H9 (cell line): ENCODE measurements around the gene PRR7. TPM values are rescaled to one million over a fixed set of nuclear protein-coding genes. Genes with fewer than 3 reads are reported as not detected.
A peak's percentile ranks its signal among the peaks of the same experiment; 100 is the strongest.

Experiments used
- DNase-seq: peaks from one replicate; pipeline ENCODE4 v3.0.0-alpha.2; 2017
- H2AFZ ChIP-seq: one replicate; pipeline ENCODE4 v1.6.1; 2013; ENCODE audit warnings: mild to moderate bottlenecking, low read length, control low read depth, moderate library complexity
- H2AK5ac ChIP-seq: 2 replicates; pipeline ENCODE4 v1.6.1; 2013; ENCODE audit warnings: low read length, control low read depth, mixed read lengths; ENCODE audit not compliant: insufficient read length
- H2BK120ac ChIP-seq: one replicate; pipeline ENCODE4 v1.6.1; 2013; ENCODE audit warnings: low read depth, mild to moderate bottlenecking, low read length, control low read depth, inconsistent platforms; ENCODE audit not compliant: poor library complexity, severe bottlenecking
- H2BK12ac ChIP-seq: 2 replicates; pipeline ENCODE4 v1.6.1; 2013; ENCODE audit warnings: low read length, control low read depth, mixed read lengths, low read depth; ENCODE audit not compliant: insufficient read length
- H2BK15ac ChIP-seq: 2 replicates; pipeline ENCODE4 v1.6.1; 2013; ENCODE audit warnings: low read depth, low read length, control low read depth
- H2BK20ac ChIP-seq: one replicate; pipeline ENCODE4 v1.6.1; 2013; ENCODE audit warnings: low read depth, mild to moderate bottlenecking, low read length, control low read depth, inconsistent platforms; ENCODE audit not compliant: poor library complexity, severe bottlenecking
- H2BK5ac ChIP-seq: 2 replicates; pipeline ENCODE4 v1.6.1; 2013; ENCODE audit warnings: low read length, control low read depth, mixed read lengths; ENCODE audit not compliant: insufficient read length
- H3K14ac ChIP-seq: 2 replicates; pipeline ENCODE4 v1.6.1; 2013; ENCODE audit warnings: low read length, control low read depth; ENCODE audit not compliant: insufficient read depth
- H3K18ac ChIP-seq: 2 replicates; pipeline ENCODE4 v1.6.1; 2013; ENCODE audit warnings: low read depth, mild to moderate bottlenecking, mixed read lengths, low read length, control low read depth; ENCODE audit not compliant: insufficient read length
- H3K23ac ChIP-seq: 2 replicates; pipeline ENCODE4 v1.6.1; 2013; ENCODE audit warnings: low read length, control low read depth, mixed read lengths, low read depth; ENCODE audit not compliant: insufficient read length
- H3K23me2 ChIP-seq: 2 replicates; pipeline ENCODE4 v1.6.1; 2013; ENCODE audit warnings: low read depth, mild to moderate bottlenecking, mixed read lengths, low read length, control low read depth; ENCODE audit not compliant: insufficient read length, poor library complexity, severe bottlenecking
- H3K27ac ChIP-seq: 2 replicates; pipeline ENCODE4 v1.5.1; 2013; ENCODE audit warnings: low read length, control low read depth, mixed read lengths, low read depth; ENCODE audit not compliant: insufficient read length
- H3K27me3 ChIP-seq: 2 replicates; pipeline ENCODE4 v1.6.1; 2013; ENCODE audit warnings: low read length, control low read depth, inconsistent platforms; ENCODE audit not compliant: insufficient read depth
- H3K4ac ChIP-seq: 2 replicates; pipeline ENCODE4 v1.6.1; 2013; ENCODE audit warnings: low read depth, mild to moderate bottlenecking, control low read depth, inconsistent platforms, low read length, moderate library complexity
- H3K4me1 ChIP-seq: 2 replicates; pipeline ENCODE4 v1.6.1; 2013; ENCODE audit warnings: low read length, control low read depth, inconsistent platforms; ENCODE audit not compliant: insufficient read depth
- H3K4me2 ChIP-seq: 2 replicates; pipeline ENCODE4 v1.6.1; 2013; ENCODE audit warnings: low read length, control low read depth, mixed read lengths; ENCODE audit not compliant: insufficient read length, insufficient read depth
- H3K56ac ChIP-seq: 2 replicates; pipeline ENCODE4 v1.6.1; 2013; ENCODE audit warnings: low read depth, mild to moderate bottlenecking, mixed read lengths, low read length, control low read depth; ENCODE audit not compliant: insufficient read length
- H3K79me1 ChIP-seq: 2 replicates; pipeline ENCODE4 v1.6.1; 2013; ENCODE audit warnings: low read depth, mild to moderate bottlenecking, moderate library complexity, low read length, control low read depth, inconsistent platforms; ENCODE audit not compliant: insufficient read depth, poor library complexity, severe bottlenecking
- H3K79me2 ChIP-seq: 2 replicates; pipeline ENCODE4 v1.6.1; 2013; ENCODE audit warnings: low read length, control low read depth, inconsistent platforms; ENCODE audit not compliant: insufficient read depth
- H3K9ac ChIP-seq: 2 replicates; pipeline ENCODE4 v1.6.1; 2013; ENCODE audit warnings: low read length, control low read depth, mixed read lengths; ENCODE audit not compliant: insufficient read length; ENCODE audit errors: extremely low read depth
- H3K9me3 ChIP-seq: one replicate; pipeline ENCODE4 v1.6.1; 2013; ENCODE audit warnings: low read depth, low read length, inconsistent platforms; ENCODE audit not compliant: control insufficient read depth
- H3T11ph ChIP-seq: one replicate; pipeline ENCODE4 v1.6.1; 2013; ENCODE audit warnings: mild to moderate bottlenecking, low read length, control low read depth, inconsistent platforms
- H4K20me1 ChIP-seq: one replicate; pipeline ENCODE4 v1.6.1; 2013; ENCODE audit not compliant: control insufficient read depth, insufficient read length, insufficient read depth
- H4K5ac ChIP-seq: 2 replicates; pipeline ENCODE4 v1.6.1; 2013; ENCODE audit warnings: low read depth, mild to moderate bottlenecking, mixed read lengths, low read length, control low read depth; ENCODE audit not compliant: insufficient read length
- H4K8ac ChIP-seq: replicated peaks from 2 replicates; pipeline ENCODE4 v1.6.1; 2013; ENCODE audit warnings: low read length, control low read depth, mixed read lengths, low read depth; ENCODE audit not compliant: insufficient read length
- H4K91ac ChIP-seq: 2 replicates; pipeline ENCODE4 v1.6.1; 2013; ENCODE audit warnings: low read depth, mild to moderate bottlenecking, moderate library complexity, mixed read lengths, low read length, control low read depth; ENCODE audit not compliant: insufficient read length
- H3K27ac Mint-ChIP-seq, 3 experiments: 2 replicates in 2 of 3; 3 replicates in 1 of 3; pipeline ENCODE4 v1.8.0; 2020 to 2021; ENCODE audit warnings: mixed read lengths in 3 of 3, mild to moderate bottlenecking in 1 of 3, moderate library complexity in 1 of 3
- H3K27me3 Mint-ChIP-seq: 2 replicates; pipeline ENCODE4 v1.8.0; 2021; ENCODE audit warnings: low read depth, mild to moderate bottlenecking, moderate library complexity, mixed read lengths
- H3K36me3 Mint-ChIP-seq, 3 experiments: 2 replicates in 2 of 3; 3 replicates in 1 of 3; pipeline ENCODE4 v1.8.0; 2020 to 2021; ENCODE audit warnings: low read depth in 3 of 3, mixed read lengths in 3 of 3; ENCODE audit not compliant: insufficient read depth in 1 of 3
- H3K4me1 Mint-ChIP-seq, 2 experiments: 2 replicates each; pipeline ENCODE4 v1.8.0; 2020; ENCODE audit warnings: mixed read lengths in 2 of 2
- H3K4me3 Mint-ChIP-seq, 2 experiments: 2 replicates in 1 of 2; 3 replicates in 1 of 2; pipeline ENCODE4 v1.8.0; 2020 to 2021; ENCODE audit warnings: mild to moderate bottlenecking in 2 of 2, mixed read lengths in 2 of 2, moderate library complexity in 1 of 2
- H3K9me3 Mint-ChIP-seq, 2 experiments: 2 replicates in 1 of 2; 3 replicates in 1 of 2; pipeline ENCODE4 v1.8.0; 2020; ENCODE audit warnings: mild to moderate bottlenecking in 2 of 2, mixed read lengths in 2 of 2, moderate library complexity in 1 of 2
- CTCF ChIP-seq: fragments of 200-600 bp; sonication (generic); conservative IDR thresholded peaks from 3 replicates; pipeline ENCODE4 v1.8.0; 2021; ENCODE audit warnings: antibody characterized with exemption, mild to moderate bottlenecking
- WGBS: extraction: QIAGEN DNeasy Blood & Tissue Kit; methylation state at CpG from one replicate; pipeline ENCODE4 v1.1.7; 2013; ENCODE audit warnings: missing lambda C conversion rate, low lambda C conversion rate, mixed read lengths; ENCODE audit not compliant: insufficient read length; ENCODE audit errors: extremely low coverage; 5-methylcytosine and 5-hydroxymethylcytosine counted together
- total RNA-seq: library from RNA; stranded (reverse); gene quantifications from 2 replicates; pipeline ENCODE4 v1.2.1, GENCODE V29; 2021

The PRR7 gene
- total RNA-seq, 1 experiment from 2014 or later = 9.6 TPM

DNA sequence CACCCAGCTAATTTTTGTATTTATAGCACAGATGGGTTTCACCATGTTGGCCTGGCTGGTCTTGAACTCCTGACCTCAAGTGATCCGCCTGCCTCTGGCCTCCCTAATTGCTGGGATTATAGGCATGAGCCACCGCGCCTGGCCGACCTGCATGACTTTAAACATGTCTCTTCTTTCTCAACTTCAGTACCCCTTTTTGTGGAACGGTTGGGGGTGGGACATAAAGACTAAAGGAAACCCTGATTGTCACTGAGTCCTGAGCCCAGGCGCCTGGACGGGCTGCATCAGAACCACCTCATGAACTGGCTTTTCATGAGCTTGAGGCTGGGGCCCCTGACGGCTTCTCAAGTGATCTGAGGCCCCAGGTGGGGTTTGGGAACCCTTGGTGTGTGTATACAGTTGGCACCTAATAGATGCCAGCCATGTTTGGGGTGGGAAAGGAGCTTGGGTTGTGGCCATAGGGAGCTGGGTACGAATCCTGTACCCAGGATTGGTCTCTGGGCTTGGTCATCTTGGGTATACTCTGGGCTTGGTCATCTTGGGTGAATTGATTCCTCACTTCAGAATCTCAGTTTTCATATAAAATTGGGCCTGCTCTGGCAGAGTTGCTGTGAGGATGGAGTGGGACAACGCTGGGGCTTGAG, 17.9 kb upstream of the PRR7 start:
- no peaks in the 10 kb centered on the region; the same call in 1 of the 2 replicates for H3K79me2 ChIP-seq
- H3K9me3 ChIP-seq = no peaks in the 10 kb centered on the region
- no peak overlapping the region for H3K18ac ChIP-seq
- H3K4me1 ChIP-seq = no peaks in the 10 kb centered on the region; the same call in 1 of the 2 replicates
- H3K36me3 Mint-ChIP-seq = peaks cover 4 to 27% (median 25%) of the 10 kb centered on the region in 3 experiments; a peak in 6 of 7 replicates
- H3K14ac ChIP-seq = no peak overlapping the region
- no peak overlapping the region for H4K91ac ChIP-seq
- no peak overlapping the region for H2BK12ac ChIP-seq
- H3K79me1 ChIP-seq = no peaks in the 10 kb centered on the region
- peak overlapping the region in 2 of 3 experiments; percentile 60 to 64; a peak in 2 of 7 replicates for H3K27ac Mint-ChIP-seq
- no peak overlapping the region for H3K23ac ChIP-seq
- H2BK5ac ChIP-seq = no peak overlapping the region
- H3K4me2 ChIP-seq = no peak overlapping the region
- peak overlapping the region in 1 of 2 experiments; percentile 22; a peak in 3 of 5 replicates for H3K4me3 Mint-ChIP-seq
- H2BK20ac ChIP-seq = no peak overlapping the region
- H3K27ac ChIP-seq = no peak overlapping the region
- no peak overlapping the region for H4K5ac ChIP-seq
- H3K4ac ChIP-seq = no peak overlapping the region
- no peak for TF ChIP-seq CTCF
- no CpG with 5 or more reads among the region's 10 CpGs for WGBS
- peaks cover 5% of the 10 kb centered on the region; the same call in 1 of the 2 replicates for H3K27me3 Mint-ChIP-seq
- peaks cover 4% of the 10 kb centered on the region for H3K23me2 ChIP-seq
- H3T11ph ChIP-seq = no peak overlapping the region
- peaks cover 18 to 29% of the 10 kb centered on the region in 2 experiments for H3K4me1 Mint-ChIP-seq
- peaks cover 2% of the 10 kb centered on the region for H4K20me1 ChIP-seq
- H2BK120ac ChIP-seq = no peak overlapping the region
- no peak overlapping the region for H2BK15ac ChIP-seq
- no peak overlapping the region for H4K8ac ChIP-seq
- no peak for DNase-seq
- no peak overlapping the region for H3K56ac ChIP-seq
- no peak overlapping the region for H3K9ac ChIP-seq
- no peak overlapping the region for H2AK5ac ChIP-seq
- no peaks in the 10 kb centered on the region for H3K27me3 ChIP-seq
- no peak overlapping the region for H2AFZ ChIP-seq
- H3K9me3 Mint-ChIP-seq = no peaks in the 10 kb centered on the region
